MM.1S (cell line): ENCODE measurements around the gene CDC42BPA.

Experiments
- DNase-seq: peaks from one replicate; pipeline ENCODE4 v3.0.0-alpha.2; 2015
- H2AFZ ChIP-seq: fragments of 300-600 bp; sonication (generic); 2 replicates; pipeline ENCODE4 v1.6.0; 2016; ENCODE audit warnings: antibody characterized with exemption, low read length
- H3F3A ChIP-seq: fragments of 300-600 bp; sonication (generic); 2 replicates; pipeline ENCODE4 v1.6.1; 2016; ENCODE audit warnings: mild to moderate bottlenecking, antibody characterized with exemption, low read length, moderate library complexity, mixed read lengths; ENCODE audit not compliant: insufficient read depth
- H3K27ac ChIP-seq: fragments of 300-600 bp; sonication (generic); 2 replicates; pipeline ENCODE4 v1.5.1; 2016; ENCODE audit warnings: mild to moderate bottlenecking, low read length
- H3K27me3 ChIP-seq: fragments of 300-600 bp; sonication (generic); replicated peaks from 2 replicates; pipeline ENCODE4 v1.6.0; 2016; ENCODE audit warnings: low read length; ENCODE audit not compliant: insufficient read depth
- H3K36me3 ChIP-seq: fragments of 300-600 bp; sonication (generic); replicated peaks from 2 replicates; pipeline ENCODE4 v1.6.1; 2016; ENCODE audit warnings: mild to moderate bottlenecking, low read length, mixed read lengths; ENCODE audit not compliant: insufficient read depth
- H3K4me1 ChIP-seq: fragments of 300-600 bp; sonication (generic); 2 replicates; pipeline ENCODE4 v1.6.1; 2016; ENCODE audit warnings: low read length, mixed read lengths
- H3K4me2 ChIP-seq: fragments of 300-600 bp; sonication (generic); 2 replicates; pipeline ENCODE4 v1.6.0; 2016; ENCODE audit warnings: low read depth, low read length
- H3K4me3 ChIP-seq: fragments of 300-600 bp; sonication (generic); 2 replicates; pipeline ENCODE4 v1.5.1; 2016; ENCODE audit warnings: low read length, mixed read lengths
- H3K79me2 ChIP-seq: fragments of 300-600 bp; sonication (generic); 2 replicates; pipeline ENCODE4 v1.6.1; 2016; ENCODE audit warnings: mixed run types, low read length, mixed read lengths
- H3K9ac ChIP-seq: fragments of 300-600 bp; sonication (generic); 2 replicates; pipeline ENCODE4 v1.6.1; 2016; ENCODE audit warnings: low read length, mixed read lengths
- H3K9me2 ChIP-seq: fragments of 300-600 bp; sonication (generic); replicated peaks from 2 replicates; pipeline ENCODE4 v1.6.1; 2016; ENCODE audit warnings: mild to moderate bottlenecking, low read length, mixed read lengths; ENCODE audit not compliant: insufficient read depth
- H3K9me3 ChIP-seq: fragments of 300-600 bp; sonication (generic); replicated peaks from 2 replicates; pipeline ENCODE4 v1.6.1; 2016; ENCODE audit warnings: mild to moderate bottlenecking, low read length, mixed read lengths; ENCODE audit not compliant: insufficient read depth
- H4K20me1 ChIP-seq: fragments of 300-600 bp; sonication (generic); 2 replicates; pipeline ENCODE4 v1.6.1; 2016; ENCODE audit warnings: mild to moderate bottlenecking, low read length, moderate library complexity, mixed read lengths; ENCODE audit not compliant: insufficient read depth
- CTCF ChIP-seq: fragments of 300-600 bp; sonication (generic); IDR thresholded peaks from 2 replicates; pipeline ENCODE4 v1.5.1; 2016; ENCODE audit warnings: antibody characterized with exemption, low read length, mixed read lengths
- EZH2 ChIP-seq: fragments of 300-600 bp; sonication (generic); optimal IDR thresholded peaks from 2 replicates; pipeline ENCODE3; 2017; ENCODE audit warnings: low read depth, mild to moderate bottlenecking, antibody characterized with exemption, low read length, mixed read lengths
- EZH2phosphoT487 ChIP-seq: fragments of 300-600 bp; sonication (generic); IDR thresholded peaks from 2 replicates; pipeline ENCODE4 v1.6.1; 2018; ENCODE audit warnings: antibody characterized with exemption, low read length

CDC42BPA gene

GRCh38 chr1:226942392-226942791, 375.9 kb downstream of the CDC42BPA start:
- Histone ChIP-seq H3K4me1 (peaks cover 19% of the 10 kb centered on the region), H3K4me2 (no peak overlapping the region), H4K20me1 (0 out of 2 replicates have a peak, but pooled peaks cover 3% of the 10 kb centered on the region)

GRCh38 chr1:226940806-226941067, 377.6 kb downstream of the CDC42BPA start:
- Histone ChIP-seq H3K4me3 (peak overlapping the region; percentile 94), H3K9me2 (no peaks in the 10 kb centered on the region), H3F3A (peaks cover 17% of the 10 kb centered on the region), H3K27ac (peak overlapping the region; percentile 49; the same call in 1 of the 2 replicates), H3K79me2 (peaks cover 56% of the 10 kb centered on the region), H3K9me3 (no peaks in the 10 kb centered on the region), H3K36me3 (no peaks in the 10 kb centered on the region), H3K4me1 (peaks cover 19% of the 10 kb centered on the region), H3K27me3 (no peaks in the 10 kb centered on the region), H2AFZ (peak overlapping the region; percentile 92), H3K4me2 (peak overlapping the region; percentile 98), H3K9ac (peak overlapping the region; percentile 84), H4K20me1 (no peaks in the 10 kb centered on the region)
- no peak for TF ChIP-seq CTCF
- no peak for TF ChIP-seq EZH2phosphoT487
- TF ChIP-seq EZH2 = no peak
- DNase-seq = no peak

More at GRCh38 chr1:226942392-226942791, 375.9 kb downstream of the CDC42BPA start:
- no peaks in the 10 kb centered on the region for H3K9me2 ChIP-seq
- DNase-seq = no peak
- no peaks in the 10 kb centered on the region for H3K36me3 ChIP-seq
- no peak overlapping the region for H3K9ac ChIP-seq
- peaks cover 17% of the 10 kb centered on the region for H3F3A ChIP-seq
- H3K27ac ChIP-seq = no peak overlapping the region
- no peak overlapping the region for H3K4me3 ChIP-seq
- H3K27me3 ChIP-seq = no peaks in the 10 kb centered on the region
- H3K9me3 ChIP-seq = no peaks in the 10 kb centered on the region
- TF ChIP-seq CTCF = no peak
- TF ChIP-seq EZH2phosphoT487 = no peak
- no peak for TF ChIP-seq EZH2
- no peak overlapping the region for H2AFZ ChIP-seq
- peaks cover 73% of the 10 kb centered on the region for H3K79me2 ChIP-seq

- H3K4me2 ChIP-seq = peak within 1 kb of the TSS; percentile 98
- H3K9me2 ChIP-seq = no peaks in the 10 kb centered on the region
- no peaks in the 10 kb centered on the region for H3K27me3 ChIP-seq
- H3K9me3 ChIP-seq = no peaks in the 10 kb centered on the region
- H4K20me1 ChIP-seq = no peaks in the 10 kb centered on the region
- peak within 1 kb of the TSS; percentile 92 for H2AFZ ChIP-seq
- H3F3A ChIP-seq = peaks cover 17% of the 10 kb centered on the region
- H3K79me2 ChIP-seq = peaks cover 51% of the 10 kb centered on the region
- peak within 1 kb of the TSS; percentile 94 for H3K27ac ChIP-seq
- DNase-seq = peak; percentile 100
- peaks cover 19% of the 10 kb centered on the region for H3K4me1 ChIP-seq
- H3K9ac ChIP-seq = peak within 1 kb of the TSS; percentile 90
- H3K36me3 ChIP-seq = no peaks in the 10 kb centered on the region
- peak within 1 kb of the TSS; percentile 94 for H3K4me3 ChIP-seq
- TF ChIP-seq CTCF (no peak), EZH2 (no peak), EZH2phosphoT487 (no peak)
Measured at GRCh38 chr1:226940029-226940805, 378.1 kb downstream of the CDC42BPA start, which contains the start of gene COQ8A. TSS of gene COQ8A (plus strand) at chr1:226940294. CDS start at chr1:226961386, 21,092 bp downstream.
